SK-N-SH (cell line): ENCODE data around the gene PSMD4. TPM values are rescaled to one million over a fixed set of nuclear protein-coding genes. Genes with fewer than 3 reads are reported as not detected.
"Not testable (repeated sequence)": the region's sequence is repeated elsewhere in the genome, so short reads cannot be mapped to it uniquely, and the experiment has no call there.

Source experiments
- CTCF ChIA-PET: fragments of 300-600, 350-600 bp; formaldehyde crosslinking; extraction: SDS; loops from one replicate; lab custom pipeline; 2021; lab: Yijun Ruan, JAX
- POLR2A ChIA-PET: fragments of 350-600 bp; sonication (Branson Sonifier 250); formaldehyde crosslinking; extraction: SDS; loops from one replicate; lab custom pipeline; 2020; ENCODE audit warnings: antibody characterized with exemption, inconsistent platforms; lab: Yijun Ruan, JAX
- DNase-seq: peaks from one replicate; pipeline ENCODE4 v3.0.0; 2012
- H2AFZ ChIP-seq: fragments of 200-600 bp; sonication (generic); 2 replicates; pipeline ENCODE4 v1.8.1; 2016; ENCODE audit warnings: antibody characterized with exemption, mild to moderate bottlenecking, low read depth
- H3F3A ChIP-seq: fragments of 200-600 bp; sonication (generic); replicated peaks from 2 replicates; pipeline ENCODE3; 2016; ENCODE audit warnings: antibody characterized with exemption, mild to moderate bottlenecking; ENCODE audit not compliant: insufficient read depth
- H3K27ac ChIP-seq, 2 experiments: fragments of 200-500 bp in 1 of 2; fragments of 200-600 bp in 1 of 2; sonication (Bioruptor generic) in 1 of 2; sonication (generic), shearing (Covaris generic) in 1 of 2; 2 replicates each; pipeline versions ENCODE4 v1.5.1 to v1.6.1; 2014 to 2016; ENCODE audit warnings: low read depth in 2 of 2, inconsistent platforms in 1 of 2, low read length in 1 of 2, mild to moderate bottlenecking in 1 of 2, mixed read lengths in 1 of 2
- H3K27me3 ChIP-seq: fragments of 200-600 bp; sonication (generic), shearing (Covaris generic); 2 replicates; pipeline ENCODE4 v1.6.1; 2016; ENCODE audit warnings: mixed run types; ENCODE audit not compliant: insufficient read depth
- H3K36me3 ChIP-seq, 2 experiments: fragments of 200-500 bp in 1 of 2; fragments of 200-600 bp in 1 of 2; sonication (Bioruptor generic) in 1 of 2; sonication (generic) in 1 of 2; replicated peaks in 1 of 2; 2 replicates each; pipeline versions ENCODE3 to v1.5.1; 2014 to 2016; ENCODE audit warnings: low read length in 1 of 2, mild to moderate bottlenecking in 1 of 2; ENCODE audit not compliant: insufficient read depth in 2 of 2, control insufficient read depth in 1 of 2
- H3K4me1 ChIP-seq, 2 experiments: fragments of 200-500 bp in 1 of 2; fragments of 200-600 bp in 1 of 2; sonication (Bioruptor generic) in 1 of 2; sonication (generic), shearing (Covaris generic) in 1 of 2; 2 replicates each; pipeline versions ENCODE4 v1.5.1 to v1.6.1; 2014 to 2016; ENCODE audit warnings: low read depth in 1 of 2, low read length in 1 of 2, mixed run types in 1 of 2; ENCODE audit not compliant: insufficient read depth in 2 of 2, control insufficient read depth in 1 of 2
- H3K4me2 ChIP-seq: fragments of 200-600 bp; sonication (generic), shearing (Covaris generic); 2 replicates; pipeline ENCODE4 v1.6.1; 2017; ENCODE audit warnings: mixed run types
- H3K4me3 ChIP-seq, 2 experiments: fragments of 200-500 bp in 1 of 2; fragments of 200-600 bp in 1 of 2; sonication (Bioruptor generic) in 1 of 2; sonication (generic), shearing (Covaris generic) in 1 of 2; 2 replicates each; pipeline versions ENCODE4 v1.5.1 to v1.8.1; 2014 to 2016; ENCODE audit warnings: low read depth in 2 of 2, inconsistent platforms in 1 of 2, low read length in 1 of 2, mild to moderate bottlenecking in 1 of 2, mixed read lengths in 1 of 2, moderate library complexity in 1 of 2
- H3K79me2 ChIP-seq: fragments of 200-600 bp; sonication (generic); 2 replicates; pipeline ENCODE4 v1.8.1; 2017; ENCODE audit warnings: mild to moderate bottlenecking; ENCODE audit not compliant: insufficient read depth
- H3K9ac ChIP-seq: fragments of 200-600 bp; sonication (generic); 2 replicates; pipeline ENCODE4 v1.6.1; 2017; ENCODE audit warnings: mixed run types
- H3K9me2 ChIP-seq: fragments of 200-600 bp; sonication (generic); 2 replicates; pipeline ENCODE4 v1.6.1; 2017; ENCODE audit warnings: mixed run types
- H3K9me3 ChIP-seq: fragments of 200-600 bp; sonication (generic); 2 replicates; pipeline ENCODE4 v1.6.1; 2017; ENCODE audit warnings: mixed run types, mild to moderate bottlenecking, moderate library complexity
- H4K20me1 ChIP-seq: fragments of 200-600 bp; sonication (generic); 2 replicates; pipeline ENCODE4 v1.6.1; 2017; ENCODE audit warnings: mild to moderate bottlenecking, mixed run types; ENCODE audit not compliant: insufficient read depth
- ELF1 ChIP-seq: IDR thresholded peaks from 2 replicates; pipeline ENCODE4 v1.4.0; 2012
- EZH2phosphoT487 ChIP-seq: fragments of 200-600 bp; sonication (generic); IDR thresholded peaks from 2 replicates; pipeline ENCODE4 v1.6.1; 2017; ENCODE audit warnings: low read depth, mixed run types, mild to moderate bottlenecking, antibody characterized with exemption, moderate library complexity, borderline replicate concordance
- FOXM1 ChIP-seq: IDR thresholded peaks from 2 replicates; pipeline ENCODE4 v1.4.0; 2012; ENCODE audit warnings: low read depth, mild to moderate bottlenecking
- IRF3 ChIP-seq: fragments of 150-350 bp; IDR thresholded peaks from 2 replicates; pipeline ENCODE4 v1.6.1; 2016; ENCODE audit warnings: mild to moderate bottlenecking, low read depth, low read length
- MAX ChIP-seq: IDR thresholded peaks from 2 replicates; pipeline ENCODE4 v1.4.0; 2012; ENCODE audit warnings: low read depth
- POLR2AphosphoS5 ChIP-seq: IDR thresholded peaks from 2 replicates; pipeline ENCODE4 v1.6.1; 2012; ENCODE audit warnings: low read depth, low read length
- RAD21 ChIP-seq: IDR thresholded peaks from 2 replicates; pipeline ENCODE4 v1.6.1; 2012; ENCODE audit warnings: mild to moderate bottlenecking, low read length
- REST ChIP-seq: IDR thresholded peaks from 2 replicates; pipeline ENCODE4 v1.6.1; 2012; ENCODE audit warnings: mild to moderate bottlenecking, low read depth, low read length, moderate library complexity
- RFX5 ChIP-seq: IDR thresholded peaks from 2 replicates; pipeline ENCODE4 v1.6.1; 2012; ENCODE audit warnings: mild to moderate bottlenecking, improper control_type of control experiment, low read length
- RXRA ChIP-seq: IDR thresholded peaks from 2 replicates; pipeline ENCODE4 v1.4.0; 2012; ENCODE audit warnings: low read depth, mild to moderate bottlenecking, borderline replicate concordance
- TAF1 ChIP-seq: IDR thresholded peaks from 2 replicates; pipeline ENCODE4 v1.6.1; 2012; ENCODE audit warnings: low read depth, mild to moderate bottlenecking, low read length, moderate library complexity, borderline replicate concordance
- TCF12 ChIP-seq: IDR thresholded peaks from 2 replicates; pipeline ENCODE4 v1.4.0; 2012
- TEAD4 ChIP-seq: IDR thresholded peaks from 2 replicates; pipeline ENCODE4 v1.4.0; 2012; ENCODE audit warnings: mild to moderate bottlenecking, borderline replicate concordance; ENCODE audit not compliant: insufficient read depth
- YY1 ChIP-seq: IDR thresholded peaks from 2 replicates; pipeline ENCODE4 v1.4.0; 2012; ENCODE audit warnings: low read depth, mild to moderate bottlenecking
- ZBTB33 ChIP-seq: IDR thresholded peaks from 2 replicates; pipeline ENCODE4 v1.4.0; 2012; ENCODE audit warnings: low read depth, borderline replicate concordance
- WGBS: methylation state at CpG from one replicate; pipeline ENCODE4 v1.1.6; 2017; ENCODE audit warnings: low lambda C conversion rate; 5-methylcytosine and 5-hydroxymethylcytosine counted together
- polyA plus RNA-seq, 3 experiments: library from polyadenylated mRNA; depleted of rRNA; stranded (reverse); fragments of >200 nt; gene quantifications; 2 replicates each; pipeline ENCODE4 v1.2.3, GENCODE V29; 2012

Gene PSMD4
- polyA plus RNA-seq, 1 of the 3 experiments (the other 2 are of a cell fraction), result 419 TPM

GRCh38 chr1:151254217-151255213 lies at the start of gene PSMD4 (continued):
- TF ChIP-seq REST, result 0 out of 2 replicates have a peak, but pooled peaks have one; percentile 16
- peak; percentile 97 for TF ChIP-seq POLR2AphosphoS5
- TF ChIP-seq TEAD4, result no peak
- peak; percentile 87 for TF ChIP-seq MAX
- peak; percentile 75 for TF ChIP-seq TAF1
- no peak for TF ChIP-seq EZH2phosphoT487

GRCh38 chr1:151205381-151205965 lies 49.1 kb upstream of the PSMD4 start:
- Histone ChIP-seq H4K20me1 (peaks cover 90% of the 10 kb centered on the region), H3K36me3 (peaks cover 17 to 79% of the 10 kb centered on the region in 2 experiments), H3K4me1 (peaks cover 0 to 15% of the 10 kb centered on the region in 2 experiments; a peak in 2 of 4 replicates), H3K79me2 (peaks cover 100% of the 10 kb centered on the region), H3F3A (peaks cover 22% of the 10 kb centered on the region)
- H3K27ac ChIP-seq, H3K4me2 ChIP-seq, H3K9me3 ChIP-seq, DNase-seq, H2AFZ ChIP-seq, H3K4me3 ChIP-seq, POLR2A ChIA-PET, H3K9ac ChIP-seq, H3K27me3 ChIP-seq, H3K9me2 ChIP-seq: not testable (repeated sequence)
- CTCF ChIA-PET, result interaction anchor here (1.0 kb wide), 1 partner anchor 10 kb away, joined by 3 read pairs; no protein-coding TSS in a partner anchor
- WGBS, result 95% methylated on average over 12 of the region's 12 CpGs

- no peaks in the 10 kb centered on the region for H3K9me2 ChIP-seq
- 100% methylated on average over 1 of the region's 1 CpG for WGBS
- H2AFZ ChIP-seq, result no peak overlapping the region
- H3K4me2 ChIP-seq, result no peak overlapping the region
- no peak overlapping the region for H3K9ac ChIP-seq
- no peaks in the 10 kb centered on the region for H3K9me3 ChIP-seq
- CTCF ChIA-PET, result no interaction called here
- no peaks in the 10 kb centered on the region for H3K4me1 ChIP-seq
- H3K4me3 ChIP-seq, result no peak overlapping the region
- POLR2A ChIA-PET, result no interaction called here
- no peak for DNase-seq
- H3F3A ChIP-seq, result peaks cover 21% of the 10 kb centered on the region
- peaks cover 76% of the 10 kb centered on the region for H4K20me1 ChIP-seq
- peaks cover 100% of the 10 kb centered on the region for H3K79me2 ChIP-seq
- no peaks in the 10 kb centered on the region for H3K27me3 ChIP-seq
- 0 out of 4 replicates have a peak overlapping the region, but pooled peaks of 1 of the 2 experiments have one; percentile 13 for H3K27ac ChIP-seq
- peaks cover 4 to 60% of the 10 kb centered on the region in 2 experiments for H3K36me3 ChIP-seq
- TF ChIP-seq RFX5 (no peak), EZH2phosphoT487 (no peak), TCF12 (no peak), FOXM1 (no peak), RAD21 (no peak), ZBTB33 (no peak), ELF1 (no peak), MAX (no peak), TAF1 (no peak), YY1 (no peak), RXRA (no peak), IRF3 (no peak)
Measured at GRCh38 chr1:151210830-151211229, 43.7 kb upstream of the PSMD4 start.
